Mesenchymal stem cell (in vitro differentiated cells and primary cell): Measurements from ENCODE around the gene DPM2.

Source experiments
- DNase-seq: peaks from one replicate; pipeline ENCODE4 v3.0.0-alpha.2; 2013
- H2AFZ ChIP-seq: one replicate; pipeline ENCODE4 v1.6.1; 2013; ENCODE audit warnings: low read depth, mild to moderate bottlenecking, control low read depth, inconsistent platforms, low read length, moderate library complexity
- H2AK5ac ChIP-seq: 2 replicates; pipeline ENCODE4 v1.6.1; 2013; ENCODE audit warnings: low read length, moderate library complexity, mild to moderate bottlenecking, inconsistent platforms; ENCODE audit not compliant: severe bottlenecking
- H2BK120ac ChIP-seq: one replicate; pipeline ENCODE4 v1.6.1; 2013; ENCODE audit warnings: low read depth, mild to moderate bottlenecking, inconsistent platforms, low read length, moderate library complexity
- H2BK12ac ChIP-seq, 2 experiments: one replicate each; pipeline ENCODE4 v1.6.1; 2013; ENCODE audit warnings: inconsistent platforms in 2 of 2, low read length in 2 of 2, mild to moderate bottlenecking in 2 of 2, moderate library complexity in 2 of 2, control low read depth in 1 of 2
- H2BK15ac ChIP-seq: one replicate; pipeline ENCODE4 v1.6.1; 2013; ENCODE audit warnings: mild to moderate bottlenecking, low read depth, inconsistent platforms; ENCODE audit not compliant: poor library complexity, severe bottlenecking
- H2BK5ac ChIP-seq: 2 replicates; pipeline ENCODE4 v1.6.1; 2013; ENCODE audit warnings: low read depth, mild to moderate bottlenecking, low read length, control low read depth, inconsistent platforms; ENCODE audit not compliant: poor library complexity, severe bottlenecking
- H3K14ac ChIP-seq, 2 experiments: one replicate each; pipeline ENCODE4 v1.6.1; 2013; ENCODE audit warnings: inconsistent platforms in 2 of 2, low read length in 2 of 2, control low read depth in 1 of 2, mild to moderate bottlenecking in 1 of 2, moderate library complexity in 1 of 2
- H3K18ac ChIP-seq, 2 experiments: one replicate each; pipeline ENCODE4 v1.6.1; 2013; ENCODE audit warnings: inconsistent platforms in 2 of 2, low read length in 2 of 2, control low read depth in 1 of 2, low read depth in 1 of 2, mild to moderate bottlenecking in 1 of 2
- H3K23ac ChIP-seq, 2 experiments: one replicate each; pipeline ENCODE4 v1.6.1; 2013; ENCODE audit warnings: inconsistent platforms in 2 of 2, low read length in 2 of 2, mild to moderate bottlenecking in 2 of 2, moderate library complexity in 2 of 2, control low read depth in 1 of 2
- H3K27ac ChIP-seq: 2 replicates; pipeline ENCODE4 v1.5.1; 2013; ENCODE audit warnings: mild to moderate bottlenecking, moderate library complexity, low read length, control low read depth, inconsistent platforms; ENCODE audit not compliant: poor library complexity, severe bottlenecking
- H3K27me3 ChIP-seq, 2 experiments: 2 replicates each; pipeline versions ENCODE4 v1.6.1 to v1.7.0; 2013; ENCODE audit warnings: low read length in 2 of 2, mild to moderate bottlenecking in 2 of 2, moderate library complexity in 2 of 2, control low read depth in 1 of 2, inconsistent platforms in 1 of 2; ENCODE audit not compliant: control insufficient read depth in 1 of 2, insufficient read depth in 1 of 2
- H3K36me3 ChIP-seq, 2 experiments: 2 replicates each; pipeline versions ENCODE4 v1.6.1 to v1.7.0; 2013; ENCODE audit warnings: low read length in 2 of 2, control low read depth in 1 of 2, inconsistent platforms in 1 of 2, low read depth in 1 of 2, mild to moderate bottlenecking in 1 of 2; ENCODE audit not compliant: insufficient read depth in 2 of 2, control insufficient read depth in 1 of 2
- H3K4ac ChIP-seq, 2 experiments: one replicate each; pipeline ENCODE4 v1.6.1; 2013; ENCODE audit warnings: inconsistent platforms in 2 of 2, low read length in 2 of 2, mild to moderate bottlenecking in 2 of 2, moderate library complexity in 2 of 2, control low read depth in 1 of 2, low read depth in 1 of 2
- H3K4me1 ChIP-seq: 2 replicates; pipeline ENCODE4 v1.6.1; 2013; ENCODE audit warnings: low read depth, low read length, control low read depth; ENCODE audit not compliant: control insufficient read depth, insufficient read depth
- H3K4me2 ChIP-seq: 2 replicates; pipeline ENCODE4 v1.6.1; 2013; ENCODE audit warnings: low read length, mild to moderate bottlenecking, inconsistent platforms; ENCODE audit not compliant: poor library complexity, severe bottlenecking
- H3K4me3 ChIP-seq, 2 experiments: 2 replicates each; pipeline versions ENCODE4 v1.5.1 to v1.7.0; 2013; ENCODE audit warnings: low read length in 2 of 2, mild to moderate bottlenecking in 2 of 2, control low read depth in 1 of 2, low read depth in 1 of 2; ENCODE audit not compliant: insufficient read depth in 1 of 2
- H3K79me1 ChIP-seq: replicated peaks from 2 replicates; pipeline ENCODE4 v1.6.1; 2013; ENCODE audit warnings: mild to moderate bottlenecking, control low read depth, low read length, inconsistent platforms; ENCODE audit not compliant: poor library complexity, severe bottlenecking
- H3K9ac ChIP-seq: 2 replicates; pipeline ENCODE4 v1.7.0; 2013; ENCODE audit warnings: mild to moderate bottlenecking, low read length, moderate library complexity
- H3K9me3 ChIP-seq: 2 replicates; pipeline ENCODE4 v1.7.0; 2013; ENCODE audit warnings: mild to moderate bottlenecking, low read length; ENCODE audit not compliant: control insufficient read depth
- H4K8ac ChIP-seq: one replicate; pipeline ENCODE4 v1.6.1; 2013; ENCODE audit warnings: inconsistent platforms, mild to moderate bottlenecking, low read length, moderate library complexity
- H4K91ac ChIP-seq: one replicate; pipeline ENCODE4 v1.6.1; 2013; ENCODE audit warnings: mild to moderate bottlenecking, low read length, inconsistent platforms
- WGBS: methylation state at CpG from one replicate; pipeline ENCODE4 v1.1.7; 2013; ENCODE audit warnings: mixed read lengths; 5-methylcytosine and 5-hydroxymethylcytosine counted together

DPM2 gene

DNA sequence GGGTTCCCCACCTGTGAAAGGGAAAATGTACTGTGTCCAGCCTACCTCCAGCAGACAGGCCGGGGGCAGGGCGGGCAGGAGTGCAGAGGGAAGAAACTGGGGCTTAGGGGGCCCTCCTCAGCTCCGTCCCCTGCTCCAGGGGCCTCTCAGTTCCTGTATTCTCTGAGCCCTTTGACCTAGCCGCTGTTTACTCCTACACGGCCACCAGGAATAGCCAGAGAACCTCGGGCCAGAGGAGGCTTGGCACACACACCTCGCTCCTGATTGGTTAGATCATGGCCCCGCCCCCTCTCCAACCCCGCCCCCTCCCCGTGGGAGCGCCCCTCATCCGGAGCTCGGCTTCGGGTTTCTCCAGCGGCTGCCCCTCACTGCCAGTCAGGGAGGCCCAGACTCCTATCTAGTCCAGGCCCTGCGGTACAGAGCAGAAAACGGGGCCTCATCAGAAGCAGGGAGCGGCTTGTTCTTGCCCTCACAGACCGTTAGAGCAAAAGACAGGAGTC lies 40.4 kb downstream of the DPM2 start:
- Histone ChIP-seq H3K14ac (no peak overlapping the region), H3K4me3 (peak overlapping the region in 1 of 2 experiments; percentile 90), H3K4me1 (peaks cover 30% of the 10 kb centered on the region), H2BK120ac (peak overlapping the region; percentile 69), H2BK5ac (no peak overlapping the region), H3K9ac (peak overlapping the region; percentile 98), H3K27ac (peak overlapping the region; percentile 30), H3K4me2 (peak overlapping the region; percentile 41), H3K9me3 (no peaks in the 10 kb centered on the region), H3K36me3 (peaks cover 46 to 50% of the 10 kb centered on the region in 2 experiments), H2AFZ (no peak overlapping the region), H3K23ac (no peak overlapping the region), H3K4ac (peak overlapping the region in 1 of 2 experiments; percentile 94), H4K91ac (no peak overlapping the region), H3K27me3 (no peaks in the 10 kb centered on the region), H2BK12ac (peak overlapping the region in 1 of 2 experiments; percentile 96), H4K8ac (no peak overlapping the region), H3K79me1 (peaks cover 39% of the 10 kb centered on the region), H2AK5ac (no peak overlapping the region), H2BK15ac (no peak overlapping the region), H3K18ac (peak overlapping the region; percentile 42 to 81)
- 11% methylated on average over 18 of the region's 19 CpGs for WGBS
- DNase-seq = peak; percentile 92

DNA sequence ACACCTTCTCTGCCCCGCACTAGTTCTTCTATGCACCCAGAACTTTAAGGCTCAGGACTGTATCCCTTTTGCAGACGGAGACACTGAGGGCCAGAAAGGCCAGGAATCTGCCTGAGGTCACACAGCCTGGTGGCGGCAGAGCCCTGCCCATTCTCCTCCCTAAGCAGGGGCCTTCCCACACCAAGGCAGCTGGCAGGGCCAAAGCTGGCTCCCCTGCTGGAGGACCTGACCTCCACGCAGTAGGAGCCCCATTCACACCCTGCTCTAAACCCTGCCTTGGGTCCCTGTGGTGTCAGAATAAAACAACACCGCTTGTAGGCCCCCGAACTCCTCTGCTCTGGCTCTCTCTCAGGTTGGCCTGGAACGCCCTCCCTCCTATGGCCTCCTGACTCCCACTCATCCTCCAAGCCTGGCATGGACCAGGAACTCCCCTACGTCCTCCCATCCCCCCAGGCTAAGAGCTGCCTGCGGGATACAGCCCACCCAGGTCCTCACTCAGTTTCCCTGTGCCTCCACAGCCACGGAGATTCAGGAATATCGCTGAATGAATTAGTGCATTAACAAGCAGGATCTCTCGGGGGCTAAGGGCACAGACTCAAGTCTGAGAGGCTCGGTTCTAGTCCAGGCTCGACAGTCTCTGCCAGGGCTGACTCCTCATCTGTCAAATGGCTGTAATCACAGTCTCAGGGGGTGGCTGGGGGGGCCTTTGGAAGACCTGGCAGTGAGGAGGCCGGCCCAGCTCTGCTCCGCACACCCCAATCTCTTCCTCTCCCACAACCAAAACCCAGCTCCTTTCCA lies 41.1 kb downstream of the DPM2 start:
- Histone ChIP-seq H3K27me3 (no peaks in the 10 kb centered on the region), H3K4ac (no peak overlapping the region), H3K14ac (no peak overlapping the region), H4K91ac (peak overlapping the region; percentile 9), H3K36me3 (peaks cover 46 to 53% of the 10 kb centered on the region in 2 experiments), H2BK120ac (peak overlapping the region; percentile 54), H3K18ac (peak overlapping the region; percentile 42 to 61), H3K27ac (peak overlapping the region; percentile 10), H2BK15ac (no peak overlapping the region), H2BK12ac (peak overlapping the region; percentile 49 to 75), H3K4me1 (peaks cover 29% of the 10 kb centered on the region), H3K79me1 (peaks cover 39% of the 10 kb centered on the region), H4K8ac (peak overlapping the region; percentile 74), H3K23ac (no peak overlapping the region), H2BK5ac (no peak overlapping the region), H2AFZ (no peak overlapping the region), H3K9ac (peak overlapping the region; percentile 83), H3K4me3 (peak overlapping the region in 1 of 2 experiments; percentile 76), H2AK5ac (peak overlapping the region; percentile 6), H3K4me2 (peak overlapping the region; percentile 41), H3K9me3 (no peaks in the 10 kb centered on the region)
- no peak for DNase-seq
- WGBS = 84% methylated on average over 16 of the region's 16 CpGs

DNA sequence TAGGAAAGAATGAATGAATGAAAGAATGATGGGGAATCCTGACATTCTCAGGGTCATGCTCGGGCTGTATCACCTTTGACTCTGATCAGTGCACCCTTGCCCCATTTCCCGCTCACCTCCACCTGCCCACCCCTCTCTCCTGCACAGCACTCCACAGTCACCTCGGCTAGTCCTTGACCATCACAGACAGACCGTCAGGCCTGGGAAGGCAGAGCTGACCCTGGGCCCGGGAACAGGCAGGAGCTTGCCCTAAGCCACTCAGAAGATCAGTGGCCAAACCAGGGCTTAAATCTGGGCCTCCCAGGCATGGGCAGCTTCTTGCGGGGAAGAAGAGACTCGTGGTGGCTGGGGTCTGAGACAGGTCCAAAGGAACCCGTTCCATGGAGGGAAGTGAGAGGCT lies 41.8 kb downstream of the DPM2 start:
- Histone ChIP-seq H3K23ac (no peak overlapping the region), H3K27me3 (no peaks in the 10 kb centered on the region)

DNA sequence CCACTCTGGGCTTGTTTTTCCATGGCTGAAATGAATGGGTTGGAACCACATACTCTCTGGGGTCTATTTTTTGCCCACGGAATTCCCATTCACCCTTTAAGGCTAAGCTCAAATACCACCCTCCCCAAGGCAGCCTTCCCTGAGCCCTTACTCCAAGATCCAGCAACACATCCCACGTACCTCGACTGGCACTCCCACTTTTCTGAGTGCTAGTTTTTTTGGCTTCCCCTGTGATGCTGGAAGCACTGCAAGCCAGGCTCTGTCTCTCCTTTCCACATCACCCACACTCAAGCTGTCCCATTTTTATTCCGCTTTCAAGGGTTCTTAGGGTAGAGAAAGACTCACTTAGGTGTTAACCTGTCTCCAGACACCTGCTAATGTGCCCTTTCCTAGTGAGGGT lies 44.3 kb downstream of the DPM2 start:
- H3K4me2 ChIP-seq = no peak overlapping the region
- no peak overlapping the region for H2BK120ac ChIP-seq
- no peak overlapping the region for H4K91ac ChIP-seq
- 100% methylated on average over 4 of the region's 4 CpGs for WGBS
- peaks cover 17% of the 10 kb centered on the region for H3K4me1 ChIP-seq
- no peaks in the 10 kb centered on the region for H3K9me3 ChIP-seq
- H3K18ac ChIP-seq = no peak overlapping the region
- H3K79me1 ChIP-seq = peaks cover 45% of the 10 kb centered on the region
- no peak overlapping the region for H3K4ac ChIP-seq
- H2AK5ac ChIP-seq = no peak overlapping the region
- peaks cover 63 to 78% of the 10 kb centered on the region in 2 experiments for H3K36me3 ChIP-seq
- H2BK15ac ChIP-seq = no peak overlapping the region
- H2BK5ac ChIP-seq = no peak overlapping the region
- no peak overlapping the region for H2BK12ac ChIP-seq
- H3K9ac ChIP-seq = no peak overlapping the region
- H3K14ac ChIP-seq = no peak overlapping the region
- DNase-seq = no peak
- H3K4me3 ChIP-seq = no peak overlapping the region
- no peak overlapping the region for H2AFZ ChIP-seq
- H3K27ac ChIP-seq = no peak overlapping the region
- no peak overlapping the region for H4K8ac ChIP-seq
- H3K23ac ChIP-seq = no peak overlapping the region
- H3K27me3 ChIP-seq = no peaks in the 10 kb centered on the region

More for the DNA sequence above, 41.8 kb downstream of the DPM2 start:
- Histone ChIP-seq H4K91ac (no peak overlapping the region), H3K4me2 (no peak overlapping the region), H2AFZ (no peak overlapping the region), H2BK12ac (peak overlapping the region in 1 of 2 experiments; percentile 73), H3K14ac (no peak overlapping the region), H3K36me3 (peaks cover 52 to 59% of the 10 kb centered on the region in 2 experiments), H4K8ac (no peak overlapping the region), H3K18ac (no peak overlapping the region), H3K9me3 (no peaks in the 10 kb centered on the region), H3K9ac (peak overlapping the region; percentile 83), H2BK15ac (no peak overlapping the region), H3K4ac (no peak overlapping the region), H2BK120ac (no peak overlapping the region), H2BK5ac (no peak overlapping the region), H3K4me1 (peaks cover 28% of the 10 kb centered on the region), H2AK5ac (no peak overlapping the region), H3K79me1 (peaks cover 42% of the 10 kb centered on the region), H3K27ac (no peak overlapping the region), H3K4me3 (peak overlapping the region in 1 of 2 experiments; percentile 76)
- DNase-seq = no peak
- WGBS = 96% methylated on average over 8 of the region's 8 CpGs
